Stimulated activated CD8-positive, alpha-beta memory T cell treated with anti-CD3 and anti-CD28 coated beads, Interleukin-7, amount 100 ng/mL, for 4 hours (primary cell): ENCODE measurements around the gene PARP11.
A peak's percentile ranks its signal among the peaks of the same experiment; 100 is the strongest.

ENCODE experiments used
- DNase-seq, 2 donors: peaks; one replicate each; pipeline ENCODE4 v3.0.0-alpha.2; 2020; ENCODE audit warnings: low read depth in 2 of 2

PARP11 gene

GRCh38 chr12:3821441-3821840 lies 51.8 kb downstream of the PARP11 start:
- DNase-seq, result no peak

GRCh38 chr12:3820122-3820521 lies 53.1 kb downstream of the PARP11 start:
- no peak for DNase-seq

GRCh38 chr12:3816266-3816665 lies 56.9 kb downstream of the PARP11 start:
- no peak for DNase-seq

GRCh38 chr12:3815094-3815766 lies 58.0 kb downstream of the PARP11 start:
- DNase-seq, result no peak

GRCh38 chr12:3810540-3810939 lies 62.7 kb downstream of the PARP11 start:
- no peak for DNase-seq

GRCh38 chr12:3810016-3810370 lies 63.2 kb downstream of the PARP11 start:
- DNase-seq, result no peak

GRCh38 chr12:3809357-3810015 lies 63.7 kb downstream of the PARP11 start:
- no peak for DNase-seq

- DNase-seq, result no peak
These were observed 68.1 kb downstream of the PARP11 start for GRCh38 chr12:3805077-3805476.

- peak; percentile 42 to 46 for DNase-seq
These were observed 69.2 kb downstream of the PARP11 start for GRCh38 chr12:3803865-3804472.

GRCh38 chr12:3802721-3803120 lies 70.5 kb downstream of the PARP11 start:
- no peak for DNase-seq

GRCh38 chr12:3797531-3798048 lies 75.6 kb downstream of the PARP11 start:
- DNase-seq, result no peak

- DNase-seq, result no peak
These were observed 77.6 kb downstream of the PARP11 start for GRCh38 chr12:3795492-3796133.

GRCh38 chr12:3795066-3795465 lies 78.1 kb downstream of the PARP11 start:
- DNase-seq, result no peak

- DNase-seq, result no peak
These were observed 80.4 kb downstream of the PARP11 start for GRCh38 chr12:3792623-3793288.

- DNase-seq, result no peak
These were observed 81.8 kb downstream of the PARP11 start for GRCh38 chr12:3791256-3791874.

GRCh38 chr12:3790642-3791041 lies 82.6 kb downstream of the PARP11 start:
- no peak for DNase-seq

- DNase-seq, result no peak
These were observed 83.4 kb downstream of the PARP11 start for GRCh38 chr12:3789838-3790237.

GRCh38 chr12:3777206-3777809 lies 95.9 kb downstream of the PARP11 start:
- no peak for DNase-seq

GRCh38 chr12:3775385-3776035 lies 97.7 kb downstream of the PARP11 start:
- no peak for DNase-seq

- no peak for DNase-seq
These were observed 100.8 kb downstream of the PARP11 start for GRCh38 chr12:3772380-3772779.

GRCh38 chr12:3771853-3772252 lies 101.3 kb downstream of the PARP11 start:
- DNase-seq, result no peak
